Measurements from ENCODE around the gene PTOV1.

PTOV1 gene

DNA sequence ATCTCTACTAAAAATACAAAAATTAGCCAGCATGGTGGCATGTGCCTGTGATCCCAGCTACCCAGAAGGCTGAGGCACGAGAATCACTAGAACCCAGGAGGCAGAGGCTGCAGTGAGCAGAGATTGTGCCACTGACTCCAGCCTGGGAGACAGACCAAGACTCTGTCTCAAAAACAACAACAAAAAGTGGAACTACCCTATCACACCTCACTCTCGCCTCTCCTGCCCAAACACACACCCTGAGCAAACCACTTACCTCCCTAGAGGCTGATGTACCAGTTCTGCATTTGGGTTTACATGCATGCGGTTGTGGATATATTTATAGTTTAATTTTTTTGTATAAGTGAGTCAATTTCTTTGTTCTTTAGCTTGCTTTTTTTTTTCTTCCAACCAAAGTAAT, 7.7 kb upstream of the PTOV1 start:
- no peak for DNase-seq (ENCODE audit: low read depth in 1 of 2, low spot score in 1 of 2)

DNA sequence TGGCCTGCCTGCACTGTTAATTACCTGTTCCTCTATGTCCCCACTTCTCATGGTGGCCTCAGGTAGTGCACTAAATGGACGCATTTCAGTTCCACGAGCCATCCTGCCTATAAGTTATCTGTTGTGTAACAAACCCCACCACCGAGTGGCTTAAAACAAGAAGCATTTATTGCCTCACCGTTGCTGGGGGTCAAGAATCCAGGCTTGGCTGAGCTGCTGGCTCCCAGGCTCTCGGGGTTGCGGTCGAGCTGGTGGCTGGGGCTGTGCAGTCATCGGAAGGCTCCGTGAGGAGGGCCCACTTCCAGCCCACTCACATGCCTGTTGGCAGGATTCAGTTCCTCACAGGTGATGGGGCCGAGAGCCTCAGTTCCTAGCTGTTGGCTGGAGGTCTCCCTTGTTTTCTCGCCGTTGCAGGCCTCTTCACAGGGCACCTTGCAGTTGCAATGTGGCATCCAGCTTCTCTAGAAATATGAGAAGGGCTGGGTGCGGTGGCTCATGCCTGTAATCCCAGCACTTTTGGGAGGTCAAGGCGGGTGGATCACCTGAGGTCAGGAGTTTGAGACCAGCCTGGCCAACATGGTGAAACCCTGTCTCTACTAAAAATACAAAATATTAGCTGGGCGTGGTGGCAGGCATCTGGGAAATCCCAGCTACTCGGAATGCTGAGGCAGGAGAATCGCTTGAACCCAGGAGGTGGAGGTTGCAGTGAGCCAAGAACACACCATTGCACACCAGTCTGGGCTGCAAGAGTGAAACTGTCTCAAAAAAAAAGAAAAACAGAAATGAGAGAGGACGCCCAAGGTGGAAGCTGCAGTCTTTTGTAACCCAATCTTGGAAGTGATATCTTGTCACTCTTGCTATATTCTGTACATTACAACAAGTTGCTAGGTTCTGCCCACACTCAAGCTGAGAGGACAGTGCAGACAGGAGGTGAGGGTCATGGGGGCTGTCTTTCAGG, 6.5 kb upstream of the PTOV1 start:
- no peak for DNase-seq (ENCODE audit: low read depth in 1 of 2, low spot score in 1 of 2)

DNA sequence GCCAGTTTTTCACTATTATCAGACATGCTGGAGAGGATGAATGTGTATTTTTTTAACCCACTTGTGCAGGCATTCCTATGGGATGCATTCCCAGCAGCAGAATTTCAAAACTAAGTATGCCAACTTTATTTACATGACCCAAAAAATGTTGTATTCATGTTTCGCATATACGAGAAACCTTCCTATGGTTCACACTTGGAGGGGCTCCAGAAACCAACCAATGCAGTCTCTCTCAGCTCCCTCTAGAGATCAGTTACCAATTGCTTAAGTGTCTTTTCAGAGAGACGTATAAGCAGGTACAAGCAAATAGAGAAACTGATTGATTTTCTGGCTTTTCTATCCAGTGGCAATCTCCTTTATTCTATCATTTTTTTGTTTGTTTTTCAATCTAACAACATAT, 5.5 kb upstream of the PTOV1 start:
- DNase-seq (ENCODE audit: low read depth in 1 of 2, low spot score in 1 of 2): no peak

DNA sequence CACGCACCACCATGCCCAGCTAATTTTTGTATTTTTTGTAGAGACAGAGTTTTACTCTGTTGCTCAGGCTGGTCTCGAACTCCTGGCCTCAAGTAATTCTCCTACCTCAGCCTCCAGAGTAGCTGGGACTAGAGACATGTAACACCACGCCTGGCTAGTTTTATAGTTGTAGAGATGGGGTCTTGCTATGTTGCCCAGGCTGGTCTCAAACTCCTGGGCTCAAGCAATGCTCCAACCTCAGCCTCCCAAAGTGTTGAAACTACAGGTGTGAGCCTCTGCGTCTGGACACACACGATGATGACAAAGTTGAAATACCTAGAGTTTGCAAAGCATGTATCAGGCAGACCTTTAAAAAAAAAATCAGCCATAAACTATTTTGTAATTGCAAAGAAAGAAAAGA, 4.6 kb upstream of the PTOV1 start:
- no peak for DNase-seq (ENCODE audit: low read depth in 1 of 2, low spot score in 1 of 2)

DNA sequence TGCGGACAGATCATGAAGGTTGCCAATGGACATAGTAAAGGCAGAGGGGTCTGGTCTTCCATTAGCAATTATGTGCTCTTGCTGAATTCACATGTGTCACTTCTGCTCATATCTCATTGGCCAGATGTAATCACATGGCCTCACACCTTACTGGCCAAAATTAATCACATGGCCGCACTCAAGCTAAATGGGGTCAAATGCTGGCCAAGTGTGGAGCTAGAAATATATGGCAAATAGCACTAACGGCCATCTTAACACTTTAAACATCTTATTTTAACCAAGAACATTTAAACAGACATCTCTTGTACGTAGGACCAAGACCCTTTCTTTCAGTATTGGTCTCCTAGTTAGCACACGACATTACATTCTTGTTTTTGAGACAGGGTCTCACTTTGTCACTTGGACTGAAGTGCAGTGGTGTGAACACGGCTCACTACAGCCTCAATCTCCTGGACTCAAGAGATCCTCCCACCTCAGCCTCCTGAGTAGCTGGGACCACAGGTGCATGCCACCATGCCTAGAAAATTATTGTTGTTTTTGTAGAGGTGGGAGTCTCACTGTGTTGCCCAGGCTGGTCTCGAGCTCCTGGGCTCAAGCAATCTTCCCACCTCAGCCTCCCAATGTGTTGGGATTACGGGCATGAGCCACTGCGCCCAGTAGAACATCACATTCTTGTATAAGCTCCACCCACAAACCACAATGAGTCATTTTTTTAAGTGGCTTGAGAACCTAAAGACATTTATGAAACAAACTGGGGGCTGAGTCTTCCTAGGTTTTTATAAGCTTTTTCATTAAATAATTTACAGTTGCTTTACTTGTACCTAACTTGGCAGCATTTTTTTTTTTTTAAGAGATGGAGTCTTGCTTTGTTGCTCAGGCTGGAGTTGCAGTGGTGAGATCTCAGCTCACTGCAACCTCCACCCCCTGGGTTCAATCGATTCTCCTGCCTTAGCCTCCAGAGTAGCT, 2.9 kb upstream of the PTOV1 start:
- no peak for DNase-seq (ENCODE audit: low read depth in 1 of 2, low spot score in 1 of 2)

DNA sequence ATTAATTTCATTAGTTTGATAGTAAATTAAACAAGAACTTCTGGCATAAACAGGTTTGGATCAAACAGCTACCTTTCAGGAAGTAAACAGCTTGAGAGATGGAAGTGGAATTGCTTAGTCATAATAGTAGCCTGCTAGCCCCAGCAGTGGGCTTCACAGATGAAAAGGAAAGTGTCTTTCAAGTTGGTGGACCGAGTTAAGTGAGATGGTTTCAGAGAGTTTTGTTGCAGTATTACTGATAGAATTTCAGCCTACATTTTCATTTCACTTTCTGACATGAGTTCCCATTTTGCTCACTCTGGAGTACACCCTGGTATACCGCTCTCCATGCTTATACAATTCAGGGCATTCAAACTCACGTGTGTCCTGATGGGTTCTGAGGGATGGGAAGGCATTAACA, 2.0 kb upstream of the PTOV1 start:
- no peak for DNase-seq (ENCODE audit: low read depth in 1 of 2, low spot score in 1 of 2)

DNA sequence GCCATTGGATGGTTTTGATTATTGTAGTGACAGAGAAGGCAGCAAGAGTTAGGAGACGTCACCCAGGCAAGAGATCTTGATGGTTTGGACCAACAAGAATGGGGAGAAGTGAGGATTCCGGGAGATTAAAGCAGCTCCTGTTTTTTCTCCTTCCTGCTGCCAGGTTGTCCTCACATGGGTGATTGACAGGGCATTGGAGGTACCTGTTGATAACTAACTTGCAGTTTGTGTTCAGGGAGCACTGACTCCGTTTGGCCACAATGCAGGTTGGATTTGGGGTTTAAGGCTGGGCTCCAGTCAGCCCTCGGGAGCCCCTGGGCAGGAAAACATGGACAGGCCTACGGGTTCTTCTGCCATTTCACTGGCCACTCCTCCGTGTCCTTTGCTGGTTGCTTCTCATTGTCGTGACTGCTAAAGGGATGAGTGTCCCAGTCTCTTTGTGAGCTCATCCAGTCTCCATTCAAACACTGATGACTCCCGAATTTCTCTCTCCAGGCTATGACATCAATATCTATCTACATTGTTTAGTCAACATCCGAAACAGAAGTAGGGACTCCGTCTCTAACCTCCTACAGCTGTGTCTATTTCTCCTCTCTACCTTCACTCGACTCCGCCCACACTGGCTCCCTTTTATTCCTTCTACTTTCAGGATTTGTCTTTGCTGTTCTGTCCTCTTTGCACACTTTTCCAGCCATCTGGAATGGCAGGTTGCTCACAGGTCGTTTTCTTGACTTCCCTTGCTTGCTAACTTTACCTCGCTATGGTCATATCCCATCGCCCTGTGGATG, 1.3 kb upstream of the PTOV1 start:
- DNase-seq (ENCODE audit: low read depth in 1 of 2, low spot score in 1 of 2): no peak

DNA sequence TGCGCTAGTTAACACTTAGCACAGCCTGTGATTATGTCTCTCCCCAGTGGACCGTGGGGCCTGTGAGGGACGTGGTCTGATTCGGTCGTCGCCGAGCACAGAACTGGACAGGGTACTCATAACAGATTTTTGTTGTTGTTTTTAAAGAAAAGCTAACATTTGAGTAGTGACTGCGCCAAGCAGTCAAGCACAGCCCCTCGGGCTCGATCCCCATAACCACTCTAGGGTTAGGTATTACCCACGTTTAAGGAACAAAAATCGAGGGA, 805 bp upstream of the PTOV1 start:
- no peak for DNase-seq (ENCODE audit: low read depth in 1 of 2, low spot score in 1 of 2)

DNA sequence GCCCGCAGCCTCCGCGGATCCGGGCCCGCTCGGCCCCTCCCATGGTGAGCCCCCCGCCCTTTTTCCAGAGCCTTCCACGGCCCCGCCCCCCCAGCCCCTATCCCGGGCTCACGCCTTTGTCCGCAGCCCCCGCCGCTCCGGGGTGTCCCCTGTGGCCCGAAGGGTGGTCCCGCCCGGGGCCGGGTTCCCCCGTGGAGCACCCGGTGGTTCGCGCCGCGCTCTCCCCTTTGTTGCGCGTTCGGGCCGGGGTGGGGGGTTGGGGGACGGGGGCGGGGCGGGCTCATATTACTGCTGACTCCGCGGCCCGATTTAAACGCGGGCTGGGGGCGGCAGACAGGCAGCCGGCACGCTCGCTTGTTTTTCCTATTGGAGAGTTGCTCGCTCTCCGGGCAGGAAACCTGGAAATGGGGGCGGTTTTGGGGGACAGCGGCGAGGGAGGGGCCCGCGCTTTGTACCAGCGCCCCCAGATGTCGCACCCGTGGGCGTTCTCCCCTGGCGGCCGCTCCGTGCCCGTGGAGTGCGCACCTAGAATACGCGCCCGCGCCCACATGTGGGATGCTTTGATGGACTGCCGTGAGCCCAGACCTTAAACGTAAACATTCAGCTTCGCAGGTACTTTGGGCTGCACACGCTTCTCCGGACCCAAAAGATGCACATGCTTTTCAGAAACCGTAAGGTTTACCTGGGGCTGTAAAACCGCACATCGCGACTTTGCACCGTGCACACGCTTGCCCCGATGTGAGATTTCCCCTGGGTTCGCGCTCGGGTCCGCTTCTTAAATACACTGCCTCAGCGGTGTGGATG, 699 bp downstream of the PTOV1 start:
- DNase-seq (ENCODE audit: low read depth in 1 of 2, low spot score in 1 of 2): no peak

DNA sequence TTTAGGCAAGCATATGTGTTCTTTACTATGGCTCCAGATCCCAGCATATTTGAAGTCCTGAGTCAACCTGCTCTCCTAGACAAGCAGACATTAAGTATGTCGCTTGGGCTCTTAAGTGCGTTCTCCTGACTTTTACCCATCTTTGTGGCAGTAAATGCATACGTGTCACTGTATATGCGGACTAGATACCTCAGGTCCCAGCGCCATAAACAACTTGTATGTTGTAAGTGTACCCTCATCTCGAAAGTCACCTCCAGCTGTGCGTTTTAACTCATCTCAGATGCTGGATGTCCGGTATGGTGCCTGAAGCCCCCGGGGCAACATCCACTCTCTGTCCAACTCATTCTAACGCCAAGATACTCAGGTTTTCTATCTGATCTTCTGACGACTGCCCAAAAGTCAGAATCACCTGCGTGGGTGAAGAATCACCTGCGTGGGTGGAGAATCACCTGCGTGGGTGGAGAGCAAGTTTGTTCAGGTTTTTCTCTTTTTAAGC, 1.7 kb downstream of the PTOV1 start:
- no peak for DNase-seq (ENCODE audit: low read depth in 1 of 2, low spot score in 1 of 2)

DNA sequence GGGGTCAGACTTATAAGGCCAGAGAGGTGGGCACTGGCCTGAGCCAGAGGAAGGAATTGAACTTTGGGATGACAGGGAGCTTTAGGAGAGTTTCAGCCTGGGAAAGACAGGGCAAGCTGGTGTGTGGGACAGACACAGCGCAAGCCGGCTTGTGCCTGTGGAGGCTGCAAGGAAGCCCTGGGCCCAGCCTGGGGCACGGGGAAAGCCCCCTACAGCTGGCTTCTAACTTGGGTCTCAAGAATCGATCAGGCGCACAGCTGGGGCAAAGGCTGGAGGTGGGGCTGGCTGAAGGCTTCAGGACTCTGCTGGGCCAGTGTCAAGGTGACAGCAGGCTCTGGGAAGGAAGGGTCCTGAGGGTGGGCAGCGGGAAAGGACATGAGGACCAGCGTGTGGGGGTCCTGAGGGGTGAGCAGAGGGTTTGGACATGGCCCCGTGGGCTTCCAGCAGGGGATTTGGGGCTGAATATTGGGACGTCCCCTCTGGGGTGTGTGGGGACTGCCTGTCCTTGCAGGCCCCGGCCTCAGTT, 3.0 kb downstream of the PTOV1 start:
- no peak for DNase-seq (ENCODE audit: low read depth in 1 of 2, low spot score in 1 of 2)

DNA sequence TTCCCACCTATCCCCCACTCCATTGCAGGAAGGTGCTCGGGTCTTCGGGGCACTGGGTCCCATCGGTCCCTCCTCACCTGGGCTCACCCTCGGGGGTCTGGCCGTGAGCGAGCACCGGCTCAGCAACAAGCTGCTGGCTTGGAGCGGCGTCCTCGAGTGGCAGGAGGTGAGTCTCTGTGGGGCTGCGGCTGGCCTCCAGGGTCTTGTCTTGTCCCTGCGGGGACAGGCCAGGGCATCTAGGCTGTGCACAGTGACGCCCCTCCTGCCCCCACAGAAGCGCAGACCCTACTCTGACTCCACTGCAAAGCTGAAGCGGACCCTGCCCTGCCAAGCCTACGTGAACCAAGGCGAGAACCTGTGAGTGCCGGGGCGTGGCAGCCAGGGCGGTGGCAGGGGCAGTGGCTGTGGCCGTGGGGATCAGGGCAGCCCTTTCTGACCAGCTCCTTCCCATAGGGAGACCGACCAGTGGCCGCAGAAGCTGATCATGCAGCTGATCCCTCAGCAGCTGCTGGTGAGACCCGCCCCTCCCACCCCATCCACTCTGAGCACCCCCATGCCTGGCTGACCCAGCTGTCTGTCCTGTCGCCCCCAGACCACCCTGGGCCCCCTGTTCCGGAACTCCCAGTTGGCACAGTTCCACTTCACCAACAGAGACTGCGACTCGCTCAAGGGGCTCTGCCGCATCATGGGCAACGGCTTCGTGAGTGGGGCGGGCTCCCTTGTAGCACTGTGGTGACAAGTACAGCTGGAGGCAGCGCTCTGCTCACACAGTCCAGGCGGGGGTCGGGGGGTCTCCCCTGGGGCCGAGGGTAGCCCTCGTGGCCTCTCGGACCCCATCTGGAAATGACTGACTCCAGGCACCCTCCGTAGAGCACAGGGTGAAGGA, 3.7 kb downstream of the PTOV1 start:
- no peak for DNase-seq (ENCODE audit: low read depth in 1 of 2, low spot score in 1 of 2)

DNA sequence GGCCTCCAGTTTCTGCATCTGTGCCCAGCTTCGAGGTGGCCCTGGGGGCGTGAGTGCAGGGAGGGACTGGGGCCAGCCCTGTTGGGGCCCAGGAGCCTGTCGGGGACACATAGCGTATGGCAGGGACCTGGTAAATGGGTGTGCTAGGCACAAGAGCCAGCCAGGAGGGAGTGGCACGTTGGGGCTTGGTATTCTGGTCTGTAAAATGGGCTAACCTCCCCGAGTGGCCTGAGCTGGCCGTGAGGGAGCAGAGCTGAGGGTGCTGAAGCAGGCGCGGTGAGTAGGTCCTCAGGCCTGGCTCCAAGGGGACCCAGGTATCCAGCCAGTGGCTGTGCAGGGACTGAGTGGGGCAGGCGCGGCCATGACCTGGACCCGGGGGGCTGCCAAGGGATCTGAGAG, 4.3 kb downstream of the PTOV1 start:
- DNase-seq (ENCODE audit: low read depth in 1 of 2, low spot score in 1 of 2): no peak

DNA sequence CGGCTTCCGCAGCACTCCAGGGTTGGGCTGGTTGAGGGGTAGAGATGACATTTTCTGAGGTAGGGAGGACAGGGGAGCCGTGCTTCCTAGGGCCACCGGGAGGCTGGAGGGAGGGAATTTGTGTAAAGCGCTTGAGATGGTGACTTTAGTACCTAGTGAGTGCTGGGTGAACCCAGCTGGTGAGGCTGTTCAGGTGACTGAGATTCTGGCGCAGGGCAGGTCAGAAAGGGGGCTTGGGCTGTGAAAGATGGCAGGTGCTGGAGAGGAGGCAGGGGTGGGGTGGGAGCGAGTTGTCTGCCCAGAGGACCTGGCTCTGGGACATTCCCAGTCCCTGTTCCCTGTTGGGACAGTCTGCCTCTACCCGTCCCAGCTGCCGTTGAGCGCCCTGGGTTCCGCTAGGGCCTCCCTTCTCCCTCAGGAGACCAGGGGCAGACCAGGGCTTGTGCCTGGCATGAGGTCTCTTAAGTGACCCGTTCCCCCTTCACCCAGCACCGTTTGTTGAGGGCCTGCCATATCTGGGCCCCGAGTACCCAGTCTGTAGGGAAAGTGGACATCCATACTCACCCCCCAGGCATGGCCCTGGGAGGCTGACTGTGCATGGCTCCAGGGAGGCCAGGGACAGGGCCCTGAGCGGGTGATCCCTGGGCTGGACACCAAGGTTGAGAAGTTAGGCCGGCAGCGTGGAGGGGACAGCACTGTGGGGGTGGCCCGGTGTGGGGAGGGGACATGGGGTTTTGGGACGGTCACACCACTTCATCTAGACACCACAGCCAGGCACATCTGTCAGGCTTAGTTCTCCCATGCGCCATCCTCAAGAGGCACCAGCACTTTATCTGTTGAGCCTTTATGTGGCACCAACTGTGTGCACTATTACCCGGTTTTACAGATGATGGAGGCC, 5.0 kb downstream of the PTOV1 start:
- no peak for DNase-seq (ENCODE audit: low read depth in 1 of 2, low spot score in 1 of 2)

DNA sequence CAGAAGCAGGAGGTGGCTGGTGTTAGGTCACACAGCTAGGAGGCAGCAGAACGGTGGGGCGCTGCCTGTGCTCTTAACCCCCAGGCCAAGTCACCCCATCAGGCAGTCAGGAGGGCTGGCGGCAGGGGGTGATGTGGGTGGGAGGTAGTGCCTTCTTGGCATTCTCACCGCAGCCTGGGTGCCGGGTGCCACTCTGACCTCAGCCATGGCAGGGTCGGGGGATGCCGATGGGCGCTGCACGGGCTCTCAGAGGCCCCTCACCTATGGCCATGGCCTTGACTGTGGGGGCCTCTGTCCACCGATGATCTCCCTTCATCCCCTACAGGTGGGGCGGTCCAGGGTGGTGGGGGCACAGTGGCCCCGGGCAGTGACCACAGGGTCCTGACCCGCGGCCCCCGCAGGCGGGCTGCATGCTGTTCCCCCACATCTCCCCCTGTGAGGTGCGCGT, 5.6 kb downstream of the PTOV1 start:
- DNase-seq (ENCODE audit: low read depth in 1 of 2, low spot score in 1 of 2): no peak

DNA sequence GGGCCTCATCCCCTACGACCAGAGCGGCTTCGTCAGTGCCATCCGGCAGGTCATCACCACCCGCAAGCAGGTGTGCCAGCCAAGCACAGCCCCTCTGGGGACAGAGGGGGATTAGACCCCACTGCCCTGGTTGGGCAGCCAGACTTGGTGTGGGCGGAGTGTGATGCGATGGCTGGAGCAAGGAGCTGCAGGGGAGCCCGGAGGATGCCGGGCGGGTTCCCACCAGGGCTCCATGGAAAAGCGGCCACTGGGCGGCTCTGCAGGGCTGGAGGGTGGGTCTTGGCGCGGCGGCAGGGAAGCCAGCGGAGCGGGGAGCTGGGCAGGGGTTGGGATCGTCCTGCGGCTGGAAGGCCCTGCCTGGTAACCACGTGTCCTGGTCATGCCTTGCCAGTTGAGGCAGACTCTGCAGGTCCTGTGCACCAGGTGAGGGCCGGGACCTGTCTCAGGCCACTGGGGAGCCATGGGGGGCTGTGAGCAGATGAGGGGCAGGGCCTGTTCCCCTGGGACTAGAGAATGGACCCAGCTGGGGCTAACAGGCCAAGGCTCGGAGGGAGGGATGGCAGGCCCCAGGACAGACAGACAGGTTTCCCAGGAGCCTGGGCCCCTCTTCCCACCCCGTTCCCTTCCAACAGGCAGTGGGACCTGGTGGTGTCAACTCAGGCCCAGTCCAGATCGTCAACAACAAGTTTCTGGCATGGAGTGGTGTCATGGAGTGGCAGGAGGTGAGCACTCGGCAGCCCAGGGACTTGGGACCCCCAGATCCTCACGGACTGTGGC, 6.3 kb downstream of the PTOV1 start:
- DNase-seq (ENCODE audit: low read depth in 1 of 2, low spot score in 1 of 2): no peak

DNA sequence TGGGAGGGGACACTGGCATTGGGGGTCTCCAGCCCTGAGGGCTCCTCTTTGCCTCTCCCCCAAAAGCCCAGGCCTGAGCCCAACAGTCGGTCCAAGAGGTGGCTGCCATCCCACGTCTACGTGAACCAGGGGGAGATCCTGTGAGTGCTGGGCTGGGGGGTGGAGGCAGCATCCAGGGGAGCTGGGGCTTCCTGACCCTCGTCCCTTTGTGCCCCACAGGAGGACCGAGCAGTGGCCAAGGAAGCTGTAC, 6.8 kb downstream of the PTOV1 start:
- no peak for DNase-seq (ENCODE audit: low read depth in 1 of 2, low spot score in 1 of 2)
